Measurements from ENCODE around the gene LCK. TPM values are rescaled to one million over a fixed set of nuclear protein-coding genes. Genes with fewer than 3 reads are reported as not detected.
A peak's percentile ranks its signal among the peaks of the same experiment; 100 is the strongest.

LCK gene
- total and polyA plus RNA-seq, 2 donors (not counting 3 experiments of a cell fraction or from before 2014, with no cell fraction given), result 0.06 TPM; not detected in 1

- ChIA-PET CTCF (interaction anchor here (0.9 to 8.4 kb wide), 14 partner anchors 9 to 112 kb away, joined by 3 to 73 read pairs (median 4); partner anchors contain the start of genes EIF3I, FAM167B, HDAC1 and LCK), POLR2A (interaction anchor here (1.6 to 3.2 kb wide), 3 partner anchors 10 to 96 kb away, joined by 3 to 25 read pairs (median 9); partner anchors contain the start of gene MARCKSL1)
- Histone ChIP-seq H4K20me1 (replicated peaks; ENCODE audit: control insufficient read depth, extremely low read depth, insufficient read depth, low read length) (no peaks in the 10 kb centered on the region), H3K9me3 (replicated peaks; ENCODE audit: control insufficient read depth, insufficient read depth, low read length) (no peaks in the 10 kb centered on the region), H3K4me2 (ENCODE audit: insufficient read depth, low read length) (peak overlapping the region; percentile 88), H3K4me1 (ENCODE audit: control insufficient read depth, extremely low read depth, insufficient read depth, low read length) (peaks cover 32% of the 10 kb centered on the region), H2AFZ (ENCODE audit: low read depth, low read length) (peak overlapping the region; percentile 95), H3K36me3 (ENCODE audit: control insufficient read depth in 2 of 2, extremely low read depth in 1 of 2, insufficient read depth in 2 of 2, low read length in 2 of 2) (peaks cover 0 to 2% of the 10 kb centered on the region in 2 experiments), H3K27ac (ENCODE audit: insufficient read depth, low read depth, low read length) (no peak overlapping the region), H3K4me3 (replicated peaks in 1 of 3; ENCODE audit: insufficient read depth in 1 of 3, low read depth in 1 of 3, low read length in 3 of 3) (peak overlapping the region in 2 of 3 experiments; percentile 50 to 81), H3K27me3 (ENCODE audit: control insufficient read depth in 2 of 2, insufficient read depth in 2 of 2, low read length in 2 of 2) (no peaks in the 10 kb centered on the region), H3K79me2 (ENCODE audit: control insufficient read depth, insufficient read depth, low read length) (no peaks in the 10 kb centered on the region), H3K9me1 (replicated peaks; ENCODE audit: control insufficient read depth, extremely low read depth, insufficient read depth, low read length) (no peaks in the 10 kb centered on the region), H3K9ac (replicated peaks; ENCODE audit: extremely low read depth, insufficient read depth, low read length) (no peak overlapping the region)
- FAIRE-seq (no peak), DNase-seq (ENCODE audit: low read depth, low spot score) (no peak)
- TF ChIP-seq JUN (IDR thresholded peaks at IDR 0.05; ENCODE audit: borderline replicate concordance, insufficient read depth, insufficient read length, low read depth) (no peak), POLR2AphosphoS5 (IDR thresholded peaks at IDR 0.05; ENCODE audit: insufficient read depth, low read depth, low read length) (no peak)
- dilution Hi-C loops (cut with MboI; ENCODE audit: extremely low pct_ligation_motif_present, low sequenced_read_pairs) (no loop called here), intact Hi-C loops (cut with micrococcal nuclease) (loop anchor here (2.0 kb wide), 2 partner anchors 17 to 53 kb away; partner anchors contain the start of genes EIF3I, HDAC1 and TMEM234)
- BruUV-seq (replicated peaks), result no TSS peak
Observed at GRCh38 chr1:32239790-32240139, 11.3 kb upstream of the LCK start.

- Histone ChIP-seq H2AFZ (ENCODE audit: low read depth, low read length) (peak overlapping the region; percentile 95), H3K9me3 (replicated peaks; ENCODE audit: control insufficient read depth, insufficient read depth, low read length) (no peaks in the 10 kb centered on the region), H3K4me3 (replicated peaks in 1 of 3; ENCODE audit: insufficient read depth in 1 of 3, low read depth in 1 of 3, low read length in 3 of 3) (peak overlapping the region; percentile 50 to 81 (median 76)), H3K27me3 (ENCODE audit: control insufficient read depth in 2 of 2, insufficient read depth in 2 of 2, low read length in 2 of 2) (no peaks in the 10 kb centered on the region), H3K27ac (ENCODE audit: insufficient read depth, low read depth, low read length) (peak overlapping the region; percentile 70), H3K9me1 (replicated peaks; ENCODE audit: control insufficient read depth, extremely low read depth, insufficient read depth, low read length) (no peaks in the 10 kb centered on the region), H3K4me1 (ENCODE audit: control insufficient read depth, extremely low read depth, insufficient read depth, low read length) (peaks cover 32% of the 10 kb centered on the region), H3K79me2 (ENCODE audit: control insufficient read depth, insufficient read depth, low read length) (no peaks in the 10 kb centered on the region), H4K20me1 (replicated peaks; ENCODE audit: control insufficient read depth, extremely low read depth, insufficient read depth, low read length) (no peaks in the 10 kb centered on the region), H3K36me3 (ENCODE audit: control insufficient read depth in 2 of 2, extremely low read depth in 1 of 2, insufficient read depth in 2 of 2, low read length in 2 of 2) (no peaks in the 10 kb centered on the region), H3K4me2 (ENCODE audit: insufficient read depth, low read length) (peak overlapping the region; percentile 88), H3K9ac (replicated peaks; ENCODE audit: extremely low read depth, insufficient read depth, low read length) (peak overlapping the region; percentile 68)
- POLR2A ChIA-PET, result interaction anchor here (1.2 to 3.2 kb wide), 6 partner anchors 10 to 101 kb away, joined by 3 to 25 read pairs (median 4); partner anchors contain the start of gene MARCKSL1
- FAIRE-seq (peak; percentile 73), DNase-seq (ENCODE audit: low read depth, low spot score) (peak; percentile 35)
- intact Hi-C loops (cut with micrococcal nuclease), result loop anchor here (2.0 kb wide), 2 partner anchors 18 to 52 kb away; partner anchors contain the start of genes EIF3I, HDAC1 and TMEM234
- CTCF ChIA-PET, result interaction anchor here (0.6 to 8.4 kb wide), 20 partner anchors 9 to 112 kb away, joined by 3 to 73 read pairs (median 4); partner anchors contain the start of genes EIF3I, FAM167B, HDAC1 and LCK
- BruUV-seq (replicated peaks), result no TSS peak
- dilution Hi-C loops (cut with MboI; ENCODE audit: extremely low pct_ligation_motif_present, low sequenced_read_pairs), result no loop called here
- TF ChIP-seq JUN (IDR thresholded peaks at IDR 0.05; ENCODE audit: borderline replicate concordance, insufficient read depth, insufficient read length, low read depth) (no peak), FOS (IDR thresholded peaks at IDR 0.05; ENCODE audit: borderline replicate concordance, insufficient read depth, low read length) (no peak), GATA2 (IDR thresholded peaks at IDR 0.05; ENCODE audit: insufficient read depth, insufficient read length, low read depth, low read length) (no peak), MYC (IDR thresholded peaks at IDR 0.05; ENCODE audit: low read depth, low read length) (no peak), POLR2AphosphoS5 (IDR thresholded peaks at IDR 0.05; ENCODE audit: insufficient read depth, low read depth, low read length) (peak; percentile 19), EZH2 (IDR thresholded peaks at IDR 0.05; ENCODE audit: borderline replicate concordance, low read depth, low read length, severe bottlenecking) (no peak), POLR2A (IDR thresholded peaks at IDR 0.05; ENCODE audit: low read depth, low read length) (peak; percentile 58)
- TF ChIP-seq, protein P1, sequence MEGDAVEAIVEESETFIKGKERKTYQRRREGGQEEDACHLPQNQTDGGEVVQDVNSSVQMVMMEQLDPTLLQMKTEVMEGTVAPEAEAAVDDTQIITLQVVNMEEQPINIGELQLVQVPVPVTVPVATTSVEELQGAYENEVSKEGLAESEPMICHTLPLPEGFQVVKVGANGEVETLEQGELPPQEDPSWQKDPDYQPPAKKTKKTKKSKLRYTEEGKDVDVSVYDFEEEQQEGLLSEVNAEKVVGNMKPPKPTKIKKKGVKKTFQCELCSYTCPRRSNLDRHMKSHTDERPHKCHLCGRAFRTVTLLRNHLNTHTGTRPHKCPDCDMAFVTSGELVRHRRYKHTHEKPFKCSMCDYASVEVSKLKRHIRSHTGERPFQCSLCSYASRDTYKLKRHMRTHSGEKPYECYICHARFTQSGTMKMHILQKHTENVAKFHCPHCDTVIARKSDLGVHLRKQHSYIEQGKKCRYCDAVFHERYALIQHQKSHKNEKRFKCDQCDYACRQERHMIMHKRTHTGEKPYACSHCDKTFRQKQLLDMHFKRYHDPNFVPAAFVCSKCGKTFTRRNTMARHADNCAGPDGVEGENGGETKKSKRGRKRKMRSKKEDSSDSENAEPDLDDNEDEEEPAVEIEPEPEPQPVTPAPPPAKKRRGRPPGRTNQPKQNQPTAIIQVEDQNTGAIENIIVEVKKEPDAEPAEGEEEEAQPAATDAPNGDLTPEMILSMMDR (IDR thresholded peaks at IDR 0.05; ENCODE audit: extremely low read depth in 1 of 2, insufficient read depth in 1 of 2, low read depth in 1 of 2, low read length in 2 of 2), result peak in 1 of 2 donors; percentile 36
- TF ChIP-seq, protein P2, sequence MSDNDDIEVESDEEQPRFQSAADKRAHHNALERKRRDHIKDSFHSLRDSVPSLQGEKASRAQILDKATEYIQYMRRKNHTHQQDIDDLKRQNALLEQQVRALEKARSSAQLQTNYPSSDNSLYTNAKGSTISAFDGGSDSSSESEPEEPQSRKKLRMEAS (IDR thresholded peaks at IDR 0.05; ENCODE audit: insufficient read depth, insufficient read length), result no peak
Observed at GRCh38 chr1:32240140-32240951, 10.7 kb upstream of the LCK start.
